Trophoblast cell (in vitro differentiated cells and primary cell): ENCODE measurements around the gene ZNF587.
"Not testable (repeated sequence)": the region's sequence is repeated elsewhere in the genome, so short reads cannot be mapped to it uniquely, and the experiment has no call there.

Source experiments
- DNase-seq, 2 donors: peaks; one replicate each; pipeline ENCODE4 v3.0.0-alpha.2; 2016
- H2AFZ ChIP-seq: 2 replicates; pipeline ENCODE4 v1.6.1; 2013; ENCODE audit warnings: low read length, moderate library complexity, mild to moderate bottlenecking; ENCODE audit not compliant: insufficient read depth, poor library complexity
- H2AK5ac ChIP-seq: 2 replicates; pipeline ENCODE4 v1.6.1; 2013; ENCODE audit warnings: mild to moderate bottlenecking, low read length
- H2BK120ac ChIP-seq: 2 replicates; pipeline ENCODE4 v1.6.1; 2013; ENCODE audit warnings: low read length, mild to moderate bottlenecking, moderate library complexity; ENCODE audit not compliant: insufficient read depth, poor library complexity
- H2BK12ac ChIP-seq: 2 replicates; pipeline ENCODE4 v1.6.1; 2013; ENCODE audit warnings: mild to moderate bottlenecking, low read length, moderate library complexity
- H2BK5ac ChIP-seq: 2 replicates; pipeline ENCODE4 v1.6.1; 2013; ENCODE audit warnings: low read length, low read depth, moderate library complexity, mild to moderate bottlenecking; ENCODE audit not compliant: poor library complexity
- H3K14ac ChIP-seq: 2 replicates; pipeline ENCODE4 v1.6.1; 2013; ENCODE audit warnings: mild to moderate bottlenecking, low read length
- H3K18ac ChIP-seq: 2 replicates; pipeline ENCODE4 v1.6.1; 2013; ENCODE audit warnings: mild to moderate bottlenecking, low read length
- H3K23ac ChIP-seq: 2 replicates; pipeline ENCODE4 v1.6.1; 2013; ENCODE audit warnings: low read length
- H3K27ac ChIP-seq: 2 replicates; pipeline ENCODE4 v1.5.1; 2013; ENCODE audit warnings: low read depth, mild to moderate bottlenecking, inconsistent platforms, low read length, moderate library complexity
- H3K27me3 ChIP-seq: 2 replicates; pipeline ENCODE4 v1.6.1; 2013; ENCODE audit warnings: inconsistent platforms, mild to moderate bottlenecking, low read length, moderate library complexity; ENCODE audit not compliant: insufficient read depth
- H3K36me3 ChIP-seq, 2 experiments: 1 replicate in 1 of 2; 2 replicates in 1 of 2; pipeline ENCODE4 v1.6.1; 2013; ENCODE audit warnings: low read length in 2 of 2, mild to moderate bottlenecking in 2 of 2, moderate library complexity in 1 of 2; ENCODE audit not compliant: insufficient read depth in 2 of 2, control insufficient read depth in 1 of 2
- H3K4ac ChIP-seq: 2 replicates; pipeline ENCODE4 v1.6.1; 2013; ENCODE audit warnings: low read depth, mild to moderate bottlenecking, low read length, moderate library complexity
- H3K4me1 ChIP-seq, 2 experiments: 1 replicate in 1 of 2; 2 replicates in 1 of 2; pipeline ENCODE4 v1.6.1; 2013; ENCODE audit warnings: low read length in 2 of 2, mild to moderate bottlenecking in 2 of 2, moderate library complexity in 1 of 2; ENCODE audit not compliant: insufficient read depth in 2 of 2, control insufficient read depth in 1 of 2
- H3K4me2 ChIP-seq: 2 replicates; pipeline ENCODE4 v1.6.1; 2013; ENCODE audit warnings: inconsistent platforms, mild to moderate bottlenecking, low read length, moderate library complexity
- H3K4me3 ChIP-seq: 2 replicates; pipeline ENCODE4 v1.5.1; 2013; ENCODE audit warnings: mild to moderate bottlenecking, low read depth, low read length, inconsistent platforms
- H3K79me1 ChIP-seq: one replicate; pipeline ENCODE4 v1.6.1; 2013; ENCODE audit warnings: low read length
- H3K79me2 ChIP-seq: 2 replicates; pipeline ENCODE4 v1.6.1; 2013; ENCODE audit warnings: low read length, mild to moderate bottlenecking; ENCODE audit not compliant: control insufficient read depth, insufficient read depth, poor library complexity
- H3K9ac ChIP-seq: 2 replicates; pipeline ENCODE4 v1.6.1; 2013; ENCODE audit warnings: mild to moderate bottlenecking, low read length
- H3K9me3 ChIP-seq: 2 replicates; pipeline ENCODE4 v1.6.1; 2013; ENCODE audit warnings: low read depth, mild to moderate bottlenecking, control low read depth, inconsistent platforms, low read length; ENCODE audit not compliant: insufficient read depth
- H4K12ac ChIP-seq: 2 replicates; pipeline ENCODE4 v1.6.1; 2013; ENCODE audit warnings: low read depth, mild to moderate bottlenecking, low read length, moderate library complexity
- H4K8ac ChIP-seq: 2 replicates; pipeline ENCODE4 v1.6.1; 2013; ENCODE audit warnings: low read depth, mild to moderate bottlenecking, low read length, moderate library complexity
- H4K91ac ChIP-seq: one replicate; pipeline ENCODE4 v1.6.1; 2013; ENCODE audit warnings: low read depth, mild to moderate bottlenecking, low read length, moderate library complexity
- WGBS: extraction: QIAGEN DNeasy Blood & Tissue Kit; methylation state at CpG from one replicate; pipeline ENCODE4 v1.1.7; 2013; ENCODE audit warnings: missing lambda C conversion rate; ENCODE audit not compliant: insufficient read length, insufficient coverage; ENCODE audit errors: extremely low coverage; 5-methylcytosine and 5-hydroxymethylcytosine counted together

Gene ZNF587

GRCh38 chr19:57847164-57847563 lies 2.5 kb upstream of the ZNF587 start:
- not testable (repeated sequence) for H4K91ac ChIP-seq, H3K23ac ChIP-seq, H2AK5ac ChIP-seq, H3K27ac ChIP-seq, H3K79me2 ChIP-seq, H3K4me3 ChIP-seq, H3K4me2 ChIP-seq, H3K14ac ChIP-seq, H2BK12ac ChIP-seq, H4K12ac ChIP-seq, H2BK120ac ChIP-seq, H2BK5ac ChIP-seq, H3K27me3 ChIP-seq, H3K4ac ChIP-seq, H2AFZ ChIP-seq, DNase-seq, H3K79me1 ChIP-seq, H3K9ac ChIP-seq, H4K8ac ChIP-seq, H3K9me3 ChIP-seq, H3K4me1 ChIP-seq, H3K18ac ChIP-seq
- WGBS: no CpG with 5 or more reads among the region's 3 CpGs
- peaks cover 13 to 23% of the 10 kb centered on the region in 2 experiments for H3K36me3 ChIP-seq

DNA sequence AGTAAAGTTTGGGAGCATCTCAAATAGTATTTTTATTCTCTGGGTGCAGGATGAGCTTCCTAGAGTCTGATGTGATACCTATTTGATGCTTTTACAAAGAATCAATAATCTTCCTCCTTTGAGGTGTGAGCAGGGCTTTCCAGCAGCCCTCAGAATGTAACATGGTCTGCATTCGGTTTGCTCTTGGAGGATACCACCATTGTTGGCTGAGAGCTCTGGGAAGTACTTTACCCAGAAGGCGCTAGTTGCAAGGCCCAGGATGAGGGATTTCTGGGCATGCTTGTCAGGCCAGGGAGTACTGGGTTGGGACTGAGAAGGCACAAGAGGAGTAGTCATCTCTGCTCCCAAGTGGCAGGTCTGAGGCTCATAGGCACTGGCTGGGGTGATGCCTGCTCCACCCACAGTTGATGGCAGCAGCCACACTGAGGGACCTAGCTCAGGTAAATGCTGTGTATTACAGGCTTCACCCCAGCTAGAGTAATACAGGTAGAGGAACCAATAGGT lies 445 bp upstream of the ZNF587 start:
- not testable (repeated sequence) for H2AFZ ChIP-seq, H4K12ac ChIP-seq, H3K27ac ChIP-seq, DNase-seq, H3K27me3 ChIP-seq, H2BK120ac ChIP-seq, H2BK5ac ChIP-seq, H3K23ac ChIP-seq, H3K4me3 ChIP-seq, H2AK5ac ChIP-seq, H3K14ac ChIP-seq, H3K4me1 ChIP-seq, H3K79me2 ChIP-seq, H4K8ac ChIP-seq, H3K18ac ChIP-seq, H3K79me1 ChIP-seq, H2BK12ac ChIP-seq, H3K9ac ChIP-seq, H3K9me3 ChIP-seq, H4K91ac ChIP-seq, H3K4ac ChIP-seq
- H3K36me3 ChIP-seq: peaks cover 13 to 18% of the 10 kb centered on the region in 2 experiments
- no CpG with 5 or more reads among the region's 2 CpGs for WGBS
- H3K4me2 ChIP-seq: peak overlapping the region; percentile 39

DNA sequence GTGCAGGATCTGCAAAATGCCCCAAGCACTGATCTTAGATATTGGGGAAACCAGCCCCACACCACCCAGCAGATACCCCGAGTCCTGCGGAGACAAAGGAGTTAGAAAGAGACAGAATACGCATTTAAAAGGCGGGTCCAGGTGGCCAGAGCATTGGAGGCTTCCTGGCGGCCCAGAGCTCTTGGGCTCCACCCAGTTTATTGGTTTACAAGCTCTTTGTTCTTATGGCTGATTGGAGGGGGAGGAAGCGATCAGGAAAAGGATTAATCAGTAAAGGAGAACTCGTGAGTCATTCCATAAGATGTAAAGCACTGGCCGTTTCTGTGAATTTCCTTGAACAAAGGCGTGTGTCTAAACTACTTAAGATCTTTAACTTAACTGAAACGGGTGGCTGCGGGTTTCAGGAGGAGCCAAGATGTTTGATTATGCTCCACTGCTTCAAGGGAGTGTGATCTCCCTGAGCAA lies 926 bp downstream of the ZNF587 start:
- Histone ChIP-seq H2BK120ac (peak overlapping the region; percentile 71), H4K91ac (peak overlapping the region; percentile 90), H2AFZ (no peak overlapping the region), H3K9ac (peak overlapping the region; percentile 88), H3K18ac (peak overlapping the region; percentile 57), H3K27me3 (no peaks in the 10 kb centered on the region), H2BK12ac (no peak overlapping the region), H3K79me2 (peaks cover 9% of the 10 kb centered on the region), H3K4me3 (peak overlapping the region; percentile 94), H3K36me3 (peaks cover 15 to 22% of the 10 kb centered on the region in 2 experiments), H3K27ac (peak overlapping the region; percentile 74), H2AK5ac (peak overlapping the region; percentile 87), H4K12ac (peak overlapping the region; percentile 51), H2BK5ac (peak overlapping the region; percentile 72), H3K79me1 (peaks cover 9% of the 10 kb centered on the region), H3K4me1 (peaks cover 3 to 6% of the 10 kb centered on the region in 2 experiments), H3K4ac (peak overlapping the region; percentile 78), H3K14ac (peak overlapping the region; percentile 93), H3K23ac (no peak overlapping the region), H3K4me2 (peak overlapping the region; percentile 66), H3K9me3 (no peaks in the 10 kb centered on the region), H4K8ac (peak overlapping the region; percentile 81)
- DNase-seq: peak; percentile 67 to 82
- no CpG with 5 or more reads among the region's 11 CpGs for WGBS

DNA sequence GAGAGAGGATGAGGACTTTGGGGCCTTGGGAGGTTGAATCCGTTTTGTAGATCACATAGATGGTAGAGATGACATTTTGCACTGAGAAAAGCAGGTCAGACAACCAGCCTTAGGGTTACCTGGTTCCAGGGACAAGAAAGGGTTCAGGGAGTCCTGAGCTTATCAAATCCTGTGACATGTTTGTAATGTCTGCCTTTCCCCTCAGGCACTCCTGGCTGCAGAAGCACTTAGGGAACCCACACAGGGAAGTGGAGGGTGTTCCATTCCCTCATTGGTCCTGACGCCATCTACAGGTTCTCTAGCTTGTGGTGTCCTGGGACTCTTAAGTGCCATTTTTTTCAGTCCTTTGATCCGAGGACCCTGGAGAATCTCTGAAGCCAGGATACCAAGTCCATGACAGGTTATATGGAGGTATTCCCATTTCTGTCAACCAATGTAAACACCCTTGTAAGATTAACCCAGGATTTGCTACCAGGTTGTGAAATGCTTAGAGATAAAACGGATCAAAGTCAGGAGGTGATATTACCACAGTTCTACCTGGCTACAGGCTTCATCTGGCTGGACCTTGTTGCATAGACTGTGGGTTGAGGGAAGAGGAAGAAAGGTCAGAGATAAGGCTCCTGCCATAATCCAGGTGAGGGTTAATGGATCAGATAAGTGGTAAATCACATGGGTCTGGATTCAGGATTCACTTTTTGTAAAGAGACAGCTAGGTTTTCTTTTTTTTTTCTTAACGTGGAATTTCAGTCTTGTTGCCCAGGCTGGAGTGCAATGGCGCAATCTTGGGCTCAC lies 2.3 kb downstream of the ZNF587 start:
- H3K79me1 ChIP-seq, H3K4me3 ChIP-seq, H3K27ac ChIP-seq, H3K79me2 ChIP-seq, H4K12ac ChIP-seq, H3K27me3 ChIP-seq, H3K9me3 ChIP-seq, H2BK120ac ChIP-seq, H3K23ac ChIP-seq, H4K91ac ChIP-seq, H3K9ac ChIP-seq, H2AK5ac ChIP-seq, H3K4me1 ChIP-seq, H3K4ac ChIP-seq, H2BK5ac ChIP-seq, H2BK12ac ChIP-seq, H2AFZ ChIP-seq, H4K8ac ChIP-seq, H3K18ac ChIP-seq, H3K14ac ChIP-seq: not testable (repeated sequence)
- no CpG with 5 or more reads among the region's 6 CpGs for WGBS
- peak in 1 of 2 donors; percentile 17 for DNase-seq
- peak overlapping the region; percentile 66 for H3K4me2 ChIP-seq
- peaks cover 17 to 30% of the 10 kb centered on the region in 2 experiments for H3K36me3 ChIP-seq
